OCI-M2 (cell line): ENCODE results near the gene OR52N2.

ENCODE experiments used
- DNase-seq: peaks from one replicate; lab custom pipeline; 2025; ENCODE audit not compliant: unreplicated experiment; lab: John Stamatoyannopoulos, UW

OR52N2 gene

GRCh38 chr11:5808500-5809121 lies at the start of gene OR52N2:
Gene OR52N2 (plus strand): TSS chr11:5808924. CDS start chr11:5820336, 11,412 bp downstream.
- peak; percentile 37 for DNase-seq

DNA sequence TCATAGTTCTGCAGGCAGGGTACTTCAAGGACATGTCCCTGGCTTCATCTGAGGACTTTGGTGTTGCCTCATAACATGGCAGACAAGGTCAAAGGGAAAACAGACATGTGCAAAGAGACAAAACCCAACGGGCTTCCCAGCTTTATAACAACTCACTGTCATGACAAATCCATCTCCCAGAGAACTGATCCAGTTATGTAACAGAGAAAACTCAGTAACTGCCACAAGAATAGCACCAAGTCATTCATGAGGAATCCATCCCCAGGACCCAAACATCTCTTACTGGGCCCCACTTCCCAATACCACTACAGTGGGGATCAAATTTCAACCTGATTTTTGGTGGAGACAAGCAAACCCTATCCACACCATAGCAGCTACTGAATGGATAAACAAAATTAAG lies 41.7 kb upstream of the OR52N2 start:
- no peak for DNase-seq

GRCh38 chr11:5783255-5783654 lies 25.5 kb upstream of the OR52N2 start, which contains the start of gene OR52N5:
Gene OR52N5 (minus strand): TSS chr11:5783355. CDS start chr11:5778634, 4,721 bp downstream.
- no peak for DNase-seq

DNA sequence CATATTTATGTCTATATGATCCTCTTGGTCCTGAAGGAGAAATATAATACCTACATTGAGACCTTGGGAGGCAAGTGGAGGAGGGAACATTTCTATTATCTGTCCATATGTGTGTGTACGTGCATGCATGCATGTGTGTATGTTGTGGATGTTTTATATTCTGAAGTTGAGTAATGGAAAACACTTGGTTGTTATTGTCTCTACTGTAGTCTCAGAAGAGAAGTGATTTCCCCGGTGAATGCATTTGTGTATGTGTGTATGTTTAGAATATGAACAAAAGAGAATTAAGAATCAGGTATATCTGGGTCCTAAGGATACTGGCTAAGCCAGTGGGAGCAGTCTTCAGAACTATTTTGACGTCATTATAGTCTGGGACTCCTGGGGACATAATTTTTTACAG lies 17.6 kb upstream of the OR52N2 start, which contains the start of gene OR52N1:
Gene OR52N1, minus strand, starts transcription at position 101 of the 400 bp plus-strand sequence. CDS start 2,449 bp downstream, outside the sequence.
- DNase-seq, result no peak

GRCh38 chr11:5796541-5796940 lies 12.2 kb upstream of the OR52N2 start:
- DNase-seq, result no peak

DNA sequence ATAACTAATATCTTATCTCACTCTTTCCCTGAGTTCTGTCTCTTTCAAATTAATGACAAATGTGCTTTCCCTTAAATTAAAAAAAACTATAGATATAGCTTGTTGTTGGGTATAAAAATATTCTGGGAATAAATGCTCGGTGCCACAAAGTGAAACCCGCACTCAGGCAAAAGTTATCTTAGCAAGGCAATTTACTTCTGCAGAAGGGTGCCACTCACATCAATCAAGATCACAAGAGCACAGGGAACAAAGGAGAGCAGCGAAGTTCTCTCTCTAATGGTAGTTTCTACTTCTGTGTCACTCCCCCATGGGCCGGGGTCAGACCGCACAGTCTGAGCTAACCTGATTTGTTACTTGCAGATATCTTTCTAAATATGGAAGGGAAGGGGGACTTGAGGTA lies 4.7 kb upstream of the OR52N2 start:
- DNase-seq, result no peak

GRCh38 chr11:5807580-5807979 lies 1.1 kb upstream of the OR52N2 start:
- no peak for DNase-seq

DNA sequence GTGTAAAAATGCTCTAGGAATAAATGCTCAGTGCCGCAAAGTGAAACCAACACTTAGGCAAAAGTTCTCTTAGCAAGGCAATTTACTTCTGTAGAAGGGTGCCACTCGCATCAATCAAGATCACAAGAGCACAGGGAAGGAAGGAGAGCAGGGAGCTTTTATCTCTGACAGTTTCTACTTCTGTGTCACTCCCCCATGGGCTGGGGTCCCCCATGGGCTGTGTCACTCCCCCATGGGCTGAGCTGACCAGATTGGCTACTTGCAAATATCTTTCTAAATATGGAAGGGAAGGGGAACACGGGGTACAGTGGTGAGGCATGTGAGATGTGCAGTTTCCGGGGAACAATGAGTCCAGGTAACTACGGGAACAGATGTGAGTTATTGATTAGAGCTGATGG lies 397 bp downstream of the OR52N2 start:
- DNase-seq, result no peak

DNA sequence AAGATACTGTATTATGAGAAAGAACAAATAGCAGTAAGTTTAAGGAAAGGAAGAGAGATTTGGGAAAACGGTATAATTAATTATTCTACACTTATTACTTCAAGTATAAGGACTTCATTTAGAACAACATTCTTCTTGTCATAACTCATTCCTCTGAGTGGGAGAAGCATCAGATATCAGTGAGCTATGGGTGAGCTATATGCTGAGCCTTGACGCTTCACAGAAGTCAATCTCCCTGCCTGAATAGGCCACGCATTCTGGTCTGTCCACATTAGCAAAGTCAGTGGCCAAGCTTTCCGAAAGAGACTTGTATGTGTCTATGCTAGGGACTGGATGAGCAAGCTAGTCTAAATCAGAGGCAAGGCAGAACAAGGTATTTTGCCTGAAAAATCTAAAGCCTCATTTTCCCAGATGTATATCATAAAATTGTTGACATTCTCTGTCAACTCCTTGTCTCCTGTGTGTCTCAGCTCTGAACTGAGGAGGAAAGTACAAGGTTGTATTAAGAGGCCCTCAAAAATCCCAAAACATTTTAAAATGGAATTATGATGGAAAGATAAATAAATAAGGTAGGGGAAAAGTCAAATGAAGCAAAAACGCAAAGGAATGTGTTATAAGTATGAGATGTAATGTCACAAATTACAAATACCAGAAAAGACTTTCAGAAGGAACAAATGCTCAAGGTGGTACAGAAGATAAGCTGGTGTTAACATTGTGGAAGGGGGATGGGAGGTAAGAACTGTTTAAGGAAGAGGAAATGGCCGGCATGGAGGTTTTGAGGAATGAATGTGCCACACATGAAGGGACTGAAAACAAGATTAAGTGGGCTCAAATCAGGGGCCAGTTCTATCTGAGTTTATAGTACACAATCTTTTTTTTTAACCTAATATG lies 1.4 kb downstream of the OR52N2 start:
- DNase-seq, result peak; percentile 43

GRCh38 chr11:5815534-5815933 lies 6.8 kb downstream of the OR52N2 start:
- no peak for DNase-seq

- DNase-seq, result no peak
Observed at GRCh38 chr11:5818245-5818886, 9.6 kb downstream of the OR52N2 start.

GRCh38 chr11:5831196-5831829 lies 22.6 kb downstream of the OR52N2 start:
- no peak for DNase-seq

DNA sequence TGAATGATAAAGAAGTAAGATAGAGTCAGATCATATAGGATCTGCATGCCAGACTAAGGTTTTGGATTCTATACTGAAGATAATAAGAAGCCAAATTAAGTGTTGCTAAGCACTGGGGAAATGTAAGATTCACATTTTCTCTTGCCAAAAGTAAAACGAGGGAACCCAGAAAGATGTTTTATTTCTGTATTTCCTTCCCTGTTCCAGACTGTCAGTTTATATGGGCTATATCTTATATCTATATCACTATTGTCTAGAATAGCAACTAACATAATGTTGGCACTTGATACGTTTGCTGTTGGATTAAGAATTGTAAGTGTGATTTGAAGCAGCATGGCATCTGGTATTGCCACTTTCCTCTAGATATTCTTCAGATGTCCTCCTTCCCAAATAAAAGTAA lies 24.7 kb downstream of the OR52N2 start:
- no peak for DNase-seq

DNA sequence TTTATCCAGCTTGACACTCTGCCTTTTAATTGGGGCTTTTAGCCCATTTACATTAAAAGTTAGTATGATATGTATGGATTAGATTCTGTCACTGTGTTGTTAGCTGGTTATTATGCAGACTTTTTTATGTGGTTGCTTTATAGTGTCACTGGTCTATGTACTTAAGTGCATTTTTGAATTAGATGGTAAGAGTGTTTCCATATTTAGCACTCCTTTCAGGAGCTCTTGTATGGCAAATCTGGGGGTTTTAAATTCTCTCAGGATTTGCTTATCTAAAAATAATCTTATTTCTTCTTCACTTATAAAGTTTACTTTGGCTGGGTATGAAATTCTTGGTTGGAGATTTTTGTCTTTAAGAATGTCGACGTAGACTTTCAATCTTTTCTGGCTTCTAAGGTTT lies 29.0 kb downstream of the OR52N2 start:
- DNase-seq, result no peak

DNA sequence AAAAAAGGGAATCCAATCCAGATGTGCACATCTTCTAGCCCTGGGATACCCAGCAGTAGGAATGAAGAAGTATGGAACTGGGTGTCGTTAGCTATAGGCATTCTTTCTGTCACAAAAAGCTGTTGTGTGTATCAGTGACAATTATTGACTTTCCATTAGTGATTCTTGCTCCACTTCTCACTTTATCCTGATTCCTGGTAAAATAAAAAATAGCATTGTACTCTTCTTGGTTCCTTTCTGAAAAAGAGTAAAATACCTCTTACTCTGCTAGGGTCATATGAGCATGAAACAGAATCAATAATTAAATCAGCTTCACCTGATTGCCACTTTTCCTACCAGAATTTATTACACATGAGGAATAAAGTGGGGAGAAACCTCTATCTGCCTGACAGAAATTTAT lies 33.1 kb downstream of the OR52N2 start, which contains the start of gene OR52E6:
Gene OR52E6, minus strand, starts transcription at position 101 of the 400 bp plus-strand sequence. Its CDS starts 0 bp downstream, at position 101.
- no peak for DNase-seq

DNA sequence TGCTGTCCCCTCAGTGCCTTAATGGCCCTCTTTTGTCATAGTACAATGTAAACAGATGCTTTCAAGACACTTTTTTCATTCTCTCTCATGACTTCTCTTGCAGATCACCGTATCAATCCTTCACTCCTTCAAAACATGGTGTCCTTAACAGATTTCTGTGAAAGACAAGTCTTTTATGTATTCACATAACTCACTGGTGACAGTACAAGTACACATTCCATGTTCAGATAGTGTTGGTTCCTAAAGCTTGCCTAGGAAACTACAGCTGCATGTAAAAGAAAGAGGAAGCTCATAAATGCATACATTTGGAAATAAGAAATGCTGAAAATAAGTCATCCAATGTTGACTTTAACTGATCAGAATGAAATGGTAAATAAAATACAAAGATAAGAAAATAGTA lies 38.0 kb downstream of the OR52N2 start:
- no peak for DNase-seq

- no peak for DNase-seq
Observed at GRCh38 chr11:5847711-5848110, 39.0 kb downstream of the OR52N2 start.

DNA sequence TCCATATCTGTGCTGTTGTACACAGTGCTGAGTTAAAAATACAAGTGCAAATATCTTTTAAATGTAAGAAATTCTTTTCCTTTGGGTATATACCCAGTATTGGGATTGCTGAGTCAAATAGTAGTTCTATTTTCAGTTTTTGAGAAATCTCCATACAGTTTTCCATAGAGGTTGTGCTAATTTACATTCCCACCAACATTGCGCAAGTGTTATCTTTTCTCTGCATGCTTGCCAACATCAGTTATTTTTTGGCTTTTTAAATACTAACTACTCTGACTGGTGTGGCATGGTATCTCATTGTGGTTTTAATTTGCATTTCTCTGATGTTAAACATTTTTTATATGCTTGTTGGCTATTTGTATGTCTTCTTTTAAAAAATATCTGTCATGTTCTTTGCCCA lies 42.3 kb downstream of the OR52N2 start:
- DNase-seq, result no peak

DNA sequence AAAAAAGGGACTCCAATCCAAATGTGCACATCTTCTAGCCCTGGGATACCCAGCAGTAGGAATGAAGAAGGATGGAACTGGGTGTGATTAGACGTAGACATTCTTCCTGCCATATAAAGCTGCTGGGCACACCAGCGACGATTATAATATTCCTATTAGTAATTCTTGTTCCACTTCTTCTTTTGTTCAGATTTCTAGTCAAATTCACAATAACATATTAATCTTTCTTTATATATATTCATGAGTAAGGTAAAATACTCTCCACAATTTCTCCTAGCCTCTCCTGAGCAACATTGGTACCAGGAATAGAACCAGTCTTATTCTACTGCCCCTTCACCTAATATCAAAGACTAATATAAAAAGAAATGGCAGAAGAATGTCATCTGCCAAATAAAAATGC lies 48.9 kb downstream of the OR52N2 start, which contains the start of gene OR52E8:
Gene OR52E8, minus strand, starts transcription at position 101 of the 400 bp plus-strand sequence. Its CDS starts 0 bp downstream, at position 101.
- no peak for DNase-seq

DNA sequence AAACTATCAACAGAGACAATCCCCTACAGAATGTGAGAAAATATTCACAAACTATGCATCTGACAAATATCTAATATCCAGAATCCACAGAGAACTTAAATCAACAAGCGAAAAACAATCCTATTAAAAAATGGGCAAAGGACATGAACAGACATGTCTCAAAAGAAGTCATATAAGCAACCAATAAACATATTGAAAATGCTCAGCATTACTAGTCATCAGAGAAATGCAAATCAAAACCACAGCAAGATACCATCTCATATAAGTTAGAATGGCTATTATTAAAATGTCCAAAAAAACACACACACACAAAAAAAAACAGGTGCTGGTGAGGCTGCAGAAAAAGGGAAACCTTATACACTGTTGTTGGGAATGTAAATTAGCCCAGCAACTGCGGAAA lies 57.1 kb downstream of the OR52N2 start:
- no peak for DNase-seq
